Left renal pelvis (tissue), 4 donors: Measurements from ENCODE around the gene GABRR2. TPM values are rescaled to one million over a fixed set of nuclear protein-coding genes. Genes with fewer than 3 reads are reported as not detected.

ENCODE experiments used
- DNase-seq, 4 donors: peaks; one replicate each; pipeline ENCODE4 v3.0.0-alpha.2; 2013; ENCODE audit warnings: low read depth in 4 of 4, low spot score in 3 of 4
- polyA plus RNA-seq, 4 donors: library from polyadenylated mRNA; unstranded; fragments of 120-200 nt; gene quantifications; one replicate each; pipeline ENCODE4 v1.2.1, GENCODE V29; 2013; ENCODE audit not compliant: insufficient read length in 4 of 4

GABRR2 gene
- polyA plus RNA-seq, 4 donors, result 0.79 to 2.6 (median 1.0) TPM

GRCh38 chr6:89217299-89217910, 97.7 kb downstream of the GABRR2 start, which contains the start of gene GABRR1:
GABRR1 (minus strand) TSS chr6:89217358; CDS start chr6:89217322, 36 bp downstream.
- DNase-seq, result peak in 2 of 4 donors; percentile 2 to 21

DNA sequence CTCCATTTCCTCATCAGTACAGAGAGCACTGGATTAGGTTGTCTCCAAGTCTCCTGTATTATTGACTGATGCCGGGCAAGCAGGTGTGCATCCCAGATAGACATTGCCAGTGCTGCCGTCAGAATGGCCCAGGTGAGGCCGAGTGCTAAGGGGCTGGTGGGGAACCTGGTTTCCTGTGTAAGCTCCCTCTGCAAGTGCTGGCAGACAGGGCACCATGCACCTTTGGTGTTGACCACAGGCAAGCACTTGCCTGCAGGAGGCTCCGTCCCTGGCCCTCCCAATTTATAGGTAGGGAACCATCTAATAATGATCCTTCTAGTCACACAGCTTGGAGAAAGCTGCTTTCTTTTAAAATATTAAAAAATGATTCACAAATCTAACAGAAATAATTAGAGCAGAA, 98.7 kb downstream of the GABRR2 start:
- DNase-seq, result no peak

GRCh38 chr6:89215391-89215790, 99.7 kb downstream of the GABRR2 start:
- no peak for DNase-seq

GRCh38 chr6:89214197-89214596, 100.9 kb downstream of the GABRR2 start:
- no peak for DNase-seq

- no peak for DNase-seq
Measured at GRCh38 chr6:89212472-89212871, 102.6 kb downstream of the GABRR2 start.

DNA sequence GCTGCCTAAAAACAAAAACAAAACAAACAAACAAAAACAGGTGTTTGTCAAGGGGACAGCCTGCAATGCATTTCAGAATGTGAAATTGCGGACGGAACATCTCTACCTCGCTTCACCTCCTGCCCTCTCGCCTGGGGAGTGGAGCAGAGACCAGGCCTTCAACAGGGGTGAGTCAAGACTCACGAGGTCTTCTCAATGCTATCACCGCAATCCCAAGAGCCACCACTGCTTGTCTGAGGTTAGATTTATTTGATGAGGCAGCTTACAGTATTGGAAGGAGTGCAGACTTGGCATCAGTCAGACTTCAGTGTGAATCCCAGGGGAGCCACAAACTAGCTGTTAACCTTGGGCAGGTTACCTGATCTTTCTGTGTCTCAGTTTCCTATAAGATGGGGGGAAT, 105.6 kb downstream of the GABRR2 start:
- no peak for DNase-seq

DNA sequence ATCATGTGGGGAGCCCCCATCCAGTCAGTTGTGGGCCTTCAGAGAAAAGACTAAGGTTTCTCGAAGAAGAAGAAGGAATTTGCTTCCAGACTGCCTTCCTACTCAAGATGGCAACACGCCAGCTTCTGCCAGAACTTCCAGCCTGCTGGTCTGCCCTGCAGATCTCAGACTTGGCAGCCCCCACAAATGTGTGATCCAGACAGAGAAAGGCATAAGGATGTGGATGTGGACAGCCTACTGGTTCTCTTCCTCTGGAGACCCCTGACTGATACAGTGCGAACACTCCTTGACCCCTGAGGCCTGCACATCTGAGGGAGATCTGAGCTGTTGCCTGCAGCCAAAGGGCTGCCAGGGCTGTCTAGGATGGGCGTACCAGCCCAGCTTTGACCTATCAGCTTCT, 106.5 kb downstream of the GABRR2 start:
- no peak for DNase-seq

Other genes with a start within 250 kb of the GABRR2 start
- gene PNRC1, start 234.5 kb downstream of the GABRR2 start, polyA plus RNA-seq, result 100 to 1,000 TPM; 118 to 178 (median 132) TPM
- gene SRSF12, start 197.2 kb downstream of the GABRR2 start, polyA plus RNA-seq, result 10 to 100 TPM in 3 of 4 donors, 1 to 10 TPM in 1; 7.7 to 19.4 (median 15.0) TPM
- 10 to 100 TPM; 24.2 to 38.5 (median 38.0) TPM for gene PM20D2, start 169.2 kb downstream of the GABRR2 start, polyA plus RNA-seq
- 1 to 10 TPM; 2.0 to 6.5 (median 2.4) TPM for gene GABRR1, start 97.9 kb downstream of the GABRR2 start, polyA plus RNA-seq
- gene UBE2J1, start 37.4 kb upstream of the GABRR2 start, polyA plus RNA-seq, result 10 to 100 TPM; 53.7 to 69.5 (median 63.3) TPM
- 10 to 100 TPM in 3 of 4 donors, 1 to 10 TPM in 1; 6.0 to 39.2 (median 35.5) TPM for gene RRAGD, start 97.0 kb upstream of the GABRR2 start, polyA plus RNA-seq
- gene ANKRD6, start 117.9 kb upstream of the GABRR2 start, polyA plus RNA-seq, result 10 to 100 TPM; 17.2 to 38.6 (median 25.4) TPM